SH-SY5Y (cell line): ENCODE measurements around the gene NSUN2.

ENCODE experiments used
- GATA2 ChIP-seq: IDR thresholded peaks from 2 replicates; pipeline ENCODE4 v1.6.1; 2011; ENCODE audit warnings: mild to moderate bottlenecking, low read depth, low read length
- GATA3 ChIP-seq: IDR thresholded peaks from 2 replicates; pipeline ENCODE4 v1.6.1; 2011; ENCODE audit warnings: low read depth, mild to moderate bottlenecking, low read length, moderate library complexity

DNA sequence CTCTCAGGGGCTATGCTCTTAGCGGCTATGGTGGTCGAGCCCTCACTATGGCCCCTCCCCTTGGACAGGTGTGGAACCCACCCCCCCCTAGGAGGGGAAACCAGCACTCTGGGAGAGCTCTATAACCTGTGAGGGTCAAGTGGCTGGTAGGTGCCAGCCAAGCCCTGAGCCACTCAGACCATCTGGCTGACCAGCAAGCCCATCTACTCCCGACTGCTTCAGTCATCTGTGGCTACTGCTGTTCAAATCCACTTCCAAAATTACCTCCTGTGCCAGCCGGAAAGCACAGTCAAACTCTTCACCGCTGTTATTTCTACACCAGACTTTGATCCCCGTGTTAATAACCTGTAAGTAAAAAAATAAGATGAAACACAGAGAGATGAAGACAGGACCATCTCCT is 28.5 kb downstream of the NSUN2 start:
- TF ChIP-seq GATA2 (no peak), GATA3 (no peak)
